Activated CD4-positive, alpha-beta memory T cell treated with anti-CD3 and anti-CD28 coated beads, Interleukin-2, amount 10 ng/mL, durations not matched to agents 7 days and 5 days (primary cell): ENCODE measurements around the gene PHF21A. TPM values are rescaled to one million over a fixed set of nuclear protein-coding genes. Genes with fewer than 3 reads are reported as not detected.
"Not testable (repeated sequence)": the region's sequence is repeated elsewhere in the genome, so short reads cannot be mapped to it uniquely, and the experiment has no call there.

Experiments used
- CTCF ChIA-PET: fragments of 350-600 bp; sonication (Branson Sonifier 250); formaldehyde crosslinking; loops from one replicate; lab custom pipeline; 2021; ENCODE audit warnings: antibody characterized with exemption, inconsistent platforms; lab: Charles Lee
- POLR2A ChIA-PET: fragments of 350-600 bp; sonication (Branson Sonifier 250); formaldehyde crosslinking; loops from one replicate; lab custom pipeline; 2021; ENCODE audit warnings: antibody characterized with exemption; lab: Charles Lee
- DNase-seq: peaks from one replicate; pipeline ENCODE4 v3.0.0-alpha.2; 2020
- H3K27ac Mint-ChIP-seq: one replicate; pipeline ENCODE4 v1.8.0; 2021; ENCODE audit warnings: mild to moderate bottlenecking, mixed read lengths
- H3K27me3 Mint-ChIP-seq: one replicate; pipeline ENCODE4 v1.8.0; 2021; ENCODE audit warnings: mixed read lengths
- H3K36me3 Mint-ChIP-seq: one replicate; pipeline ENCODE4 v1.8.0; 2021; ENCODE audit warnings: low read depth, mixed read lengths
- H3K4me1 Mint-ChIP-seq: one replicate; pipeline ENCODE4 v1.8.0; 2021; ENCODE audit warnings: mixed read lengths
- H3K4me3 Mint-ChIP-seq: one replicate; pipeline ENCODE4 v1.8.0; 2021; ENCODE audit warnings: mild to moderate bottlenecking, mixed read lengths
- H3K9me3 Mint-ChIP-seq: one replicate; pipeline ENCODE4 v1.8.0; 2021; ENCODE audit warnings: mixed read lengths
- total RNA-seq, 2 experiments: library from RNA; stranded (reverse); gene quantifications; one replicate each; pipeline ENCODE4 v1.2.3, GENCODE V29; 2021

The PHF21A gene
- total RNA-seq, 2 experiments from 2014 or later: 52.6 to 56.9 TPM

DNA sequence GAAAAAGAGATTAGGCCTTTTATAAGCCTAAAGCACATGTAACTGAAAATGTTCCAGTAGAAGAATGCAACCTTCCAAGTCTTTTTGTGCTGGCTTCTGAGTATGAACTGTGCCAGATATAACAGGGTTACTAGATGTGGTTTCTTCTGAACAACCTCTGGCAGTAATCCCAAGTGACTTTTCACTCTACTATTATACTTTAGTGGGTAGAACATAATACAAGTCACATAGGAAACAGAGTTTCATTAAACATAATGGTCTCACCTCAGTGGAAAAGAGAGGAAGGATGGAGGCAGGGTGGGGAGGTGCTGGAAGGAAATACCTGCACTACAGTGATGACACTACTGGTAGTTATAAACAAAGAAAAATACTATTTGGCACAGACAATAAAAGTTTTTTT lies 81.3 kb downstream of the PHF21A start:
- no peaks in the 10 kb centered on the region for H3K27me3 Mint-ChIP-seq
- H3K4me1 Mint-ChIP-seq: peaks cover 4% of the 10 kb centered on the region
- DNase-seq: no peak
- ChIA-PET CTCF (interaction anchor here (1.1 kb wide), 1 partner anchor 33 kb away, joined by 3 read pairs; no protein-coding TSS in a partner anchor), POLR2A (no interaction called here)
- H3K4me3 Mint-ChIP-seq: no peak overlapping the region
- H3K27ac Mint-ChIP-seq: no peak overlapping the region
- H3K9me3 Mint-ChIP-seq: no peaks in the 10 kb centered on the region
- H3K36me3 Mint-ChIP-seq: no peaks in the 10 kb centered on the region

DNA sequence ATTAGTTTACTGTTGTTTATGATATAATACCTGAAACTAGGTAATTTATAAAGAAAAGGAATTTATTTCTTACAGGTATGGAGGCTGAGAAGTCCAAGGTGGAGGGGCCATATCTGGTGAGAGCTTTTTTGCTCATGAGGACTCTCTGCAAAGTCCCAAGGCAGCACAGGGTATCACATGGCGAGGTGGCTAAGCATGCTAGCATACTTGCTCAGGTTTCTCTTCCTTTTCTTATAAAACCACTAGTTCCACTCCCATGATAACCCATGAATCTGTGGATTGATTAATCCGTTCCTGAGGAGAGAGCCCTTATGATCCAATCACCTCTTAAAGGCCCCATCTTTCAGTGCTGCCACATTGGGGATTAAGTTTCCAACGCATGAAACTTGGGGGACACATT lies 82.7 kb downstream of the PHF21A start:
- DNase-seq: no peak
- Mint-ChIP-seq H3K4me1 (peaks cover 4% of the 10 kb centered on the region), H3K27ac (no peak overlapping the region), H3K4me3 (no peak overlapping the region), H3K36me3 (no peaks in the 10 kb centered on the region), H3K9me3 (no peaks in the 10 kb centered on the region), H3K27me3 (no peaks in the 10 kb centered on the region)
- ChIA-PET POLR2A (no interaction called here), CTCF (no interaction called here)

DNA sequence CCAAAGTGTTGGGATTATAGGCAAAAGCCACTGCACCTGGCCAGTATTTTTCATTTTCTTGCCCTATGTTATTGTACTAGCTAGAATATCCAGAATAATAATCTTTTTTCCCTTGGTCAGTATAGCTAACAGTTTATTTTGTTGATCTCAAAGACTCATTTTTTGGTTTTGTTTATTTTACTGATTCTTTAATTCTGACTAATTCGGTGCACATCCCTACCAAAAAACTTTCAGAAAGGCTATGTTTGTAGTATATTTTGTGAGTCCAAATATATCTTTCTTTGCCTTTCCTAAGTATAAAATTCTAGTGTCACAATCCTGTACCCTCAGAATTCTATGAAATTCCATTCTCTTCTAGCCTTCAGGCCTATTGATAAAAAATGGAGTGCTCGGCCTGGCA lies 84.3 kb downstream of the PHF21A start:
- ChIA-PET POLR2A (no interaction called here), CTCF (interaction anchor here (1.9 kb wide), 1 partner anchor 31 kb away, joined by 4 read pairs; no protein-coding TSS in a partner anchor)
- no peak overlapping the region for H3K27ac Mint-ChIP-seq
- no peak overlapping the region for H3K4me3 Mint-ChIP-seq
- peaks cover 4% of the 10 kb centered on the region for H3K4me1 Mint-ChIP-seq
- no peaks in the 10 kb centered on the region for H3K9me3 Mint-ChIP-seq
- H3K36me3 Mint-ChIP-seq: no peaks in the 10 kb centered on the region
- DNase-seq: no peak
- no peaks in the 10 kb centered on the region for H3K27me3 Mint-ChIP-seq

DNA sequence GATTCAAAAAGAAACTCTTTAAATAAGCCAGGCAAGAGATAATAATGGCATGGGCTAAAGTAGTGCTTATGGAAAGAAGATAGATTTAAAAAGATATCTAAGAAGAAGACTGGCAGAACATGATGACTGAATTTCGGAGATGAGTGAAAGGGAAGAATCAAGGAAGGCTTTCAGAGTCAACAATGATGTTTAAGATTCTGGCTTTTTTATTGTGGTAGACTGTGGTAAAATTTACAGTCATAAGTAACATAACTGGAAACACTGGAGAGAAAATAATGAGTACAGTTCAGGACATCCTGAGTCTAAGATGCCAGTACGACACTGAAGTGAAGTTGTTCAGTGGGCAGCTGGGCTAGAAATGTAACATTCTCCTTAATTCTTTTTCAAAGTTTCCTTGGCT lies 85.2 kb downstream of the PHF21A start:
- ChIA-PET CTCF (interaction anchor here (1.9 kb wide), 1 partner anchor 30 kb away, joined by 4 read pairs; no protein-coding TSS in a partner anchor), POLR2A (no interaction called here)
- peaks cover 4% of the 10 kb centered on the region for H3K4me1 Mint-ChIP-seq
- H3K27me3 Mint-ChIP-seq: no peaks in the 10 kb centered on the region
- no peak overlapping the region for H3K4me3 Mint-ChIP-seq
- DNase-seq: no peak
- no peaks in the 10 kb centered on the region for H3K9me3 Mint-ChIP-seq
- H3K36me3 Mint-ChIP-seq: no peaks in the 10 kb centered on the region
- H3K27ac Mint-ChIP-seq: no peak overlapping the region

DNA sequence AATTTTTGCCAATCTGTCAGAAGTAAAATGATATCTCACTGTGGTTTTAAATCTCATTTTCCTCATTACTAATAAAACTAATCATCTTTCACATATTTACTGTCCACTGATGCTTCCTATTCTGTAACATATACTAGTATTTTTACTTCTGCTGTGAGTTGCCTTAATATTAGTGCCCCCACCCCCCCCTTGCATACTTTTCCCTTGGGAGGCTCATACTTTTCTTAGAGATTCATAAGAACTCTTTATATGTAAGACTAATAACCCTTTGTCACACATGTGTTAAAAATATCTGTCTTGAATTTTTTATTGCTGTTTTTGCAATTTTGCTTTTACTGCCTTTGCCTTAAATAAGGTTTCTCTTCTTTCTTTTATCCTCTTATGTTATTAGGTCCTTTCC lies 87.2 kb downstream of the PHF21A start:
- CTCF ChIA-PET: no interaction called here
- Mint-ChIP-seq H3K27me3 (no peaks in the 10 kb centered on the region), H3K4me3 (no peak overlapping the region), H3K9me3 (no peaks in the 10 kb centered on the region), H3K27ac (no peak overlapping the region), H3K4me1 (no peaks in the 10 kb centered on the region), H3K36me3 (no peaks in the 10 kb centered on the region)
- POLR2A ChIA-PET: no interaction called here
- no peak for DNase-seq

DNA sequence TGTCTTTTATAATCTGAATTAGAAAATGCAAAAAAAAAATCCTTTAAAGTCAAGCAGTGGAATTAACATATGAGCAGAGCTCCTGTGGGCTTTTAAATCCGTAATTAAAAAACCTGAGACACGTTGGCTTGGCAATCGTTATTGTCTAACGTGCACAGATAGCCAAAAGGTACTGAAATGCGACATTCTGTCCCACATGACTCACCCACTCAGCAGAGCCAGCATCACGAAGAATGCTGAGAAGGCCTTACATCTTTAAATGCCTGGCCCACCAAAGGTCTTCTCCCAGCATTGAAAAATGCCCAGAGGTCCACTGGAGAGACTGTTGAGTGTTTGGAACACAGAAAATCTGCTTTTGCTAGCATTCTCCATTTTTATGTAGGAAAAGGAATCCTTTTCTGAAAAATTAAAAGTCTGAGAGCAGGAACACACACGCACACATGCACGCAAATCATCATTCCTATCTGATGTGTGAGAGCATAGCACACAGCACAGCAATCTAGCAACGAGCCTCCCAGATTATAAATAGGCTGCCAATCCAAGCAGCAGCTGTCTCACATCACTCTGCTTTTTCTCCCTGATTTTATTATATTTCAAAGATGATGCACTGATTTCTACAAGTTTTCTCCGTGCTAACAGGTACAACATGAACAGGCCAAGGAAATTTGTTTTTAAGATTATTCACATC lies 94.5 kb downstream of the PHF21A start:
- Mint-ChIP-seq H3K9me3 (no peaks in the 10 kb centered on the region), H3K27ac (no peak overlapping the region), H3K4me1 (no peaks in the 10 kb centered on the region), H3K36me3 (peaks cover under 1% of the 10 kb centered on the region), H3K4me3 (no peak overlapping the region), H3K27me3 (no peaks in the 10 kb centered on the region)
- DNase-seq: no peak
- ChIA-PET CTCF (no interaction called here), POLR2A (no interaction called here)

DNA sequence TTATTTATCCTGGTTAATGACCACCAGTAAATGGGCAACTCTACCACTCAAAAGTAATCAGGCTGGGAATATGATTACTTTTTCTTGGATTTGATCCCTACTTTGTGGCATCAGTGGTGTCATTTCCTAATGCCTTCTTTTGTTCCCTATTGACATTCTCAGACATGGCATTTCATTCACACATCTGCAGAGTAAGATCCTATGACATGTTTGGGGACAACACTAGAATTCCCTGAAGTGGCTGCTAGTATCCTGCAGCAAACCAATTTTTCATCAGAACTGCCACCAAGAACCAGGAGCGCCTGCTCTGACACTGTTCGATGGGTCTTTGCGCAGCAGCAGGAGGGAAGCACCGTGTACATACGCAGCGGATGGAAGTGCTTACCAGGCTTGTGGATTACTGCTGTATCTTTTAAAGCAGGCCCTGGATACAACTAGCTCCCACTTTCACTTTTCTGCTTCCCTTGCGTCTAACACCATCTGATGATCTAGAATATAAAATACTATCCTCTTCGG lies 101.1 kb downstream of the PHF21A start:
- POLR2A ChIA-PET: no interaction called here
- H3K9me3 Mint-ChIP-seq: no peaks in the 10 kb centered on the region

DNA sequence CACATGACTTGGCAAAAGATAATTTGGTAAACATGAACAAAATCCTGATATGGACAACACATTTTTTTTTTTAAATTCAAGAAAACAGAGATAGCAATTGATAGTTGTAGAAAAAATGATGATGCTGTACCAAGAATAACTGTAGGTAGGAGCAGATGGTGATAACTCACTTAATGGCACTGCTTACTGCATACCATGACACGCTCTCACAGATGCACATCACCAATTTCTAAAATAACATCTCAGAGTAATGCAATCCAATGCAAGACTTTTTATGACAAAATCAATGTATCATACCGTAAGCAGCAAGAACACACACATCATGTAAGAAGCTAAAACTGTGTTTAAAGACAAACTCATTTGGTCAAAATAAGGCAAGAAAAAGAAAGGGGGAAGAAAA lies 102.6 kb downstream of the PHF21A start:
- DNase-seq: no peak
- no peaks in the 10 kb centered on the region for H3K9me3 Mint-ChIP-seq
- no peaks in the 10 kb centered on the region for H3K27me3 Mint-ChIP-seq
- ChIA-PET CTCF (interaction anchor here (0.7 to 1.6 kb wide), 4 partner anchors 12 to 53 kb away, joined by 3 to 5 read pairs (median 4); no protein-coding TSS in a partner anchor), POLR2A (no interaction called here)
- H3K36me3 Mint-ChIP-seq: peaks cover 9% of the 10 kb centered on the region
- H3K4me1 Mint-ChIP-seq: no peaks in the 10 kb centered on the region
- H3K27ac Mint-ChIP-seq: no peak overlapping the region
- no peak overlapping the region for H3K4me3 Mint-ChIP-seq

More for the DNA sequence above, 101.1 kb downstream of the PHF21A start:
- peaks cover 6% of the 10 kb centered on the region for H3K36me3 Mint-ChIP-seq
- H3K27ac Mint-ChIP-seq: no peak overlapping the region
- DNase-seq: no peak
- CTCF ChIA-PET: interaction anchor here (1.3 kb wide), 1 partner anchor 13 kb away, joined by 4 read pairs; no protein-coding TSS in a partner anchor
- H3K4me3 Mint-ChIP-seq: no peak overlapping the region
- no peaks in the 10 kb centered on the region for H3K4me1 Mint-ChIP-seq
- H3K27me3 Mint-ChIP-seq: no peaks in the 10 kb centered on the region

DNA sequence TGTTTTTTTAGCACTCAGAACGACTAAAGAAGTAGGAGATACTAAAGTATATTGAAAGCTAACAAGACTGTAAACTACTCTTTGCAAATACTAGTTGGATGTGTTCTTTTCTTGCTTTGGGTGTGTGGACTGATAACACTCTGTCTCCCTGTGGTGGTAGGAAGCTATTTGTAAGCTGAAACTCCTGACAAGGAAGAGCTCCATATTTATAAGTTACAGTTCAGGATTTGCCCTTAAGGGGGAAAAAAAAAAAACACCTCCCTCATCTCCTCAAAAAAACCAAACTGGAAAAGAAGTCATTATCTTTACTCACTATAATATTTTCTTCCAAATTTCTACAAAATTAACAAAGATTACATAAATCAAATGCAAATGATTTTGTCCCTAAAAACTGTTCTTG lies 103.9 kb downstream of the PHF21A start:
- ChIA-PET CTCF (interaction anchor here (1.6 kb wide), 1 partner anchor 11 kb away, joined by 5 read pairs; no protein-coding TSS in a partner anchor), POLR2A (no interaction called here)
- no peak overlapping the region for H3K27ac Mint-ChIP-seq
- no peaks in the 10 kb centered on the region for H3K27me3 Mint-ChIP-seq
- H3K9me3 Mint-ChIP-seq: no peaks in the 10 kb centered on the region
- H3K36me3 Mint-ChIP-seq: peaks cover 9% of the 10 kb centered on the region
- no peak overlapping the region for H3K4me3 Mint-ChIP-seq
- no peak for DNase-seq
- no peaks in the 10 kb centered on the region for H3K4me1 Mint-ChIP-seq

DNA sequence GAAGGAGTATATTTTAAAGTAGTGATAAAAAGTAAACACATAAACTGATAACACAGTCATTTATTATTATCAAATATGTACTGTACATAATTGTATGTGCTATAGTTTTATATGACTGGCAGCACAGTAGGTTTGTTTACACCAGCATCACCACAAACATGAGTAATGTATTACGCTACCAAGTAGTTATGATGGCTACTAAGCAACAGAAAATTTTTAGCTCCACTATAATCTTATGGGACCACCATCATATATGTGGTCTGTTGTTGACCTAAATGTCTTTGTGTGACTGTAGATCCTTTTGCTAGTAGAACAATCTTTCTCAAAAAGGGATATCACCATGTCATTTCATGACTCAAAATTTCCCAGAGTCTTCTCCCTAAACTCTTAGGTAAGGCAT lies 105.3 kb downstream of the PHF21A start:
- H3K4me1 Mint-ChIP-seq: no peaks in the 10 kb centered on the region
- CTCF ChIA-PET: interaction anchor here (1.8 to 2.1 kb wide), 2 partner anchors 9 to 51 kb away, joined by 4 to 7 read pairs; no protein-coding TSS in a partner anchor
- H3K27me3 Mint-ChIP-seq: no peaks in the 10 kb centered on the region
- DNase-seq: no peak
- H3K27ac Mint-ChIP-seq: no peak overlapping the region
- H3K9me3 Mint-ChIP-seq: no peaks in the 10 kb centered on the region
- no peak overlapping the region for H3K4me3 Mint-ChIP-seq
- peaks cover 6% of the 10 kb centered on the region for H3K36me3 Mint-ChIP-seq
- POLR2A ChIA-PET: no interaction called here

DNA sequence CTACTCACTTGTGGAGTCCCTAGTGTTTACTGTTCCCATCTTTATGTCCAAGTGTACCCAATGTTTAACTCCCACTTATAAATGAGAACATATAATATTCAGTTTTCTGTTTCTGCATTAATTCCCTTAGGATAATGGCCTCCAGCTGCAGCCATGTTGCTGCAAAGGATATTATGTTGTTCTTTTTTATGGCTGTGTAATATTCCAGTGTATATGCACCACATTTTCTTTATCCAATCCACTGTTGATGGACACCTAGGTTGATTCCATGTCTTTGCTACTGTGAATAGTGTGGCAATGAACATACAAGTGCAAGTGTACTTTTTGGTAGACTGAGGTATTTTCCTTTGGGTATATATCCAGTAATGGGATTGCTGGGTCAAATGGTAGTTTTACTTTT lies 107.1 kb downstream of the PHF21A start:
- H3K4me1 Mint-ChIP-seq, POLR2A ChIA-PET, DNase-seq, H3K9me3 Mint-ChIP-seq, H3K4me3 Mint-ChIP-seq, CTCF ChIA-PET, H3K27ac Mint-ChIP-seq, H3K27me3 Mint-ChIP-seq, H3K36me3 Mint-ChIP-seq: not testable (repeated sequence)

DNA sequence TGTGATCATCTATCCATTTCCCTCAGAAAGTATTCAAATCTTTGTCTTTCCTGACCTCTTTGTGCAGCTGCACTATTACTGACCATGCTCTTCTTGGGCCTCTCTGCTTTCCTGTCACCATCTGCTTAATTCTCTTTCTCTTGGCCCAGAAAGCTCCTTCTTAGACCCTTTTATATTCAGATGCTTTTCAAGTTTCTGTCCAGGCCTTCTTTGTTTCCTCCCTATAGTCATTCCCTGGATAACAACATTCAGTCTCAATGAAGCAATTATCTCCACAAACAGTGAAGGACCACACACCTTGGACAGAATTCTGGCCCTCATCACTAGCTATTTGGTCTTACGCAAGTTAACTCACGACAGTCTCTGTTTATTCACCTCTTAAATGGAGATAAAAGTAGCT lies 109.1 kb downstream of the PHF21A start:
- no peak overlapping the region for H3K4me3 Mint-ChIP-seq
- no peak for DNase-seq
- CTCF ChIA-PET: interaction anchor here (1.2 kb wide), 1 partner anchor 8 kb away, joined by 3 read pairs; no protein-coding TSS in a partner anchor
- H3K27ac Mint-ChIP-seq: no peak overlapping the region
- H3K9me3 Mint-ChIP-seq: no peaks in the 10 kb centered on the region
- H3K36me3 Mint-ChIP-seq: peaks cover 6% of the 10 kb centered on the region
- H3K4me1 Mint-ChIP-seq: no peaks in the 10 kb centered on the region
- H3K27me3 Mint-ChIP-seq: no peaks in the 10 kb centered on the region
- POLR2A ChIA-PET: no interaction called here

DNA sequence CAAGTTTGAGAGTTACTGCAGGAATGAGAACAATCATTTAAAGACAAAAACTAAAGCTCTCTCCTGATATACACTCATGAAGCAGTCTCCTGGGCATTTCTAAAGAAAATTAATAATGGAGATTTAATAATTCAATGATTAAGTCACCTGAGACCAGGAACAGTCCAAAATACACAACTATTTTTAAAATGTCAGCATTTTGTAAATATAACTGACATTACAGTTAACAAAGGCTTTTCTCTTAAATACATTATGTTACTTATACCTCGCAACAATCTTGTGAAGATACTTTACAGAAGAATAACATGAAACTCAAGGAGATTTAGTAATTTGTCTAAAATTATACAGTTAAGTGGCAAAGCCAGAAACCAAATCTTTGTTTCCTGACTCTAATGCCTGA lies 111.2 kb downstream of the PHF21A start:
- POLR2A ChIA-PET: no interaction called here

More for the DNA sequence above, 111.2 kb downstream of the PHF21A start:
- Mint-ChIP-seq H3K27ac (no peak overlapping the region), H3K9me3 (no peaks in the 10 kb centered on the region), H3K4me1 (peaks cover 2% of the 10 kb centered on the region), H3K36me3 (peaks cover 3% of the 10 kb centered on the region), H3K4me3 (no peak overlapping the region), H3K27me3 (no peaks in the 10 kb centered on the region)
- no peak for DNase-seq
- CTCF ChIA-PET: no interaction called here
